ENCODE results near the gene RMI2. TPM values are rescaled to one million over a fixed set of nuclear protein-coding genes. Genes with fewer than 3 reads are reported as not detected.

RMI2 gene
- total RNA-seq, 6 experiments from 2014 or later = 0.37 to 2.9 (median 1.0) TPM

DNA sequence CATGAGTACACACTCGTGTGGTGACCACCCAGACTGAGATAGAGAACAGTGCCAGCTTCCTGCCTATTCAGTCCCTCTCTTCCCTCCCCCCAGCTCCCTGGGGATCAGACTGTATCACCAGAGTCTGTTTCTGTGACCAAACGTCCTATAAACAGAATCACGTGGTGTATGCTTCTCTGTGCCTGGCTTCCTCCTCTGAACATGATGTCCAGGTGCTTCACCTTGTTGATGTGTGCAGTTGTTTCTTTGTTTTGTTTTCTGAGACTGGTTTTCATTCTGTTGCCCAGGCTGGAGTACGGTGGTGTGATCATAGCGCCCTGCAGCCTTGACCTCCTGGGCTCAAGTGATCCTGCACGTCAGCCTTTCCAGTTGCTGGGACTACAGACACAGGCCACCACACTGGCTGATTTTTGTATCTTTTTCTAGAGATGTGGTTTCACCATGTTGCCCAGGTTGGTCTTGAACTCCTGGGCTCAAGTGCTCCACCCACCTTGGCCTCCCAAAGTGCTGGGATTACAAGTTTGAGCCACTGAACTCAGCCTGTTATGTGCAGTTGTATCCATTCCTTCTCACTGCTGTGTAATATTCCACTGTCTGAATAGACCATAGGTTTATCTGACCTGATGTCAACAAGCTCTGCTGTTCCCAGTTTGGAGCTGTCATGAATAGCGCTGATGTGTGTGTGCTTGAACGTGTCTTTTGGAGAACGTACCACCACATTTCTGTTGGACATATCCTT lies 35.2 kb upstream of the RMI2 start:
- Histone ChIP-seq H3K36me3 (no peaks in the 10 kb centered on the region), H3K27ac (no peak overlapping the region), H3K4me3 (no peak overlapping the region), H3K4me1 (peaks cover 0 to 15% (median 0%) of the 10 kb centered on the region in 4 donors), H3K9me3 (no peaks in the 10 kb centered on the region), H3K27me3 (no peaks in the 10 kb centered on the region)
- TF ChIP-seq, protein P1, sequence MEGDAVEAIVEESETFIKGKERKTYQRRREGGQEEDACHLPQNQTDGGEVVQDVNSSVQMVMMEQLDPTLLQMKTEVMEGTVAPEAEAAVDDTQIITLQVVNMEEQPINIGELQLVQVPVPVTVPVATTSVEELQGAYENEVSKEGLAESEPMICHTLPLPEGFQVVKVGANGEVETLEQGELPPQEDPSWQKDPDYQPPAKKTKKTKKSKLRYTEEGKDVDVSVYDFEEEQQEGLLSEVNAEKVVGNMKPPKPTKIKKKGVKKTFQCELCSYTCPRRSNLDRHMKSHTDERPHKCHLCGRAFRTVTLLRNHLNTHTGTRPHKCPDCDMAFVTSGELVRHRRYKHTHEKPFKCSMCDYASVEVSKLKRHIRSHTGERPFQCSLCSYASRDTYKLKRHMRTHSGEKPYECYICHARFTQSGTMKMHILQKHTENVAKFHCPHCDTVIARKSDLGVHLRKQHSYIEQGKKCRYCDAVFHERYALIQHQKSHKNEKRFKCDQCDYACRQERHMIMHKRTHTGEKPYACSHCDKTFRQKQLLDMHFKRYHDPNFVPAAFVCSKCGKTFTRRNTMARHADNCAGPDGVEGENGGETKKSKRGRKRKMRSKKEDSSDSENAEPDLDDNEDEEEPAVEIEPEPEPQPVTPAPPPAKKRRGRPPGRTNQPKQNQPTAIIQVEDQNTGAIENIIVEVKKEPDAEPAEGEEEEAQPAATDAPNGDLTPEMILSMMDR (IDR thresholded peaks at IDR 0.05) = no peak
- TF ChIP-seq POLR2A (IDR thresholded peaks at IDR 0.05) = no peak
- DNase-seq = no peak
- intact Hi-C loops (cut with DNase I) = no loop called here
- peak; percentile 11 to 37 (median 23) for ATAC-seq
- 54% methylated on average over 8 of the region's 9 CpGs for WGBS (ENCODE audit: insufficient coverage, low coverage, low lambda C conversion rate, missing lambda C conversion rate)

DNA sequence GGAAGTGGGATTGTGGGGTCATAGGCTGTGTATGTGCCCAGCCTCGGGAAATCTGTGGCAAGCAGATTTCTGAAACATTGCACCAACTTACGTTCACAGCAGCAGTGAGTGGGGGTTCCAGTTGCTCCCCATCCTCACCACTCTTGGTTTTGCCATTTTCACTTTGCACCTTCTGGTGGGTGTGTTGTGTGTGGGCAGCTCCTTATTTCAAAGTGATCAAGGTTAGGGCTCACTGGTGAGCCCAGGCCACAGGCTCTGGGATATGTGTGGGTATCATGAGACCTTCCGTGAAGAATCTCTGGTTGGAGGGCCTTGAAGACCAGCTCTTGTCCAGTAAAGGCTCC lies 34.7 kb upstream of the RMI2 start:
- Histone ChIP-seq H3K4me1 (peaks cover 0 to 15% (median 0%) of the 10 kb centered on the region in 4 donors), H3K27ac (no peak overlapping the region), H3K9me3 (no peaks in the 10 kb centered on the region), H3K27me3 (no peaks in the 10 kb centered on the region), H3K36me3 (no peaks in the 10 kb centered on the region), H3K4me3 (no peak overlapping the region)
- no peak for ATAC-seq
- no peak for TF ChIP-seq POLR2A (IDR thresholded peaks at IDR 0.05)
- TF ChIP-seq, protein P1 (IDR thresholded peaks at IDR 0.05) = no peak
- intact Hi-C loops (cut with DNase I) = no loop called here
- DNase-seq = no peak
- 75% methylated on average over 2 of the region's 3 CpGs for WGBS (ENCODE audit: insufficient coverage, low coverage, low lambda C conversion rate, missing lambda C conversion rate)

GRCh38 chr16:11310997-11311561 lies 34.2 kb upstream of the RMI2 start:
- TF ChIP-seq POLR2A (IDR thresholded peaks at IDR 0.05) = no peak
- TF ChIP-seq, protein P1 (IDR thresholded peaks at IDR 0.05) = no peak

GRCh38 chr16:11312718-11313492 lies 32.4 kb upstream of the RMI2 start:
- Histone ChIP-seq H3K4me1 (peaks cover 0 to 5% (median 0%) of the 10 kb centered on the region in 4 donors), H3K27ac (no peak overlapping the region), H3K4me3 (no peak overlapping the region), H3K36me3 (no peaks in the 10 kb centered on the region), H3K27me3 (no peaks in the 10 kb centered on the region), H3K9me3 (no peaks in the 10 kb centered on the region)
- DNase-seq (no peak), ATAC-seq (peak; percentile 45 to 60 (median 53))
- TF ChIP-seq POLR2A (IDR thresholded peaks at IDR 0.05) = no peak
- TF ChIP-seq, protein P1 (IDR thresholded peaks at IDR 0.05) = no peak
- intact Hi-C loops (cut with DNase I) = no loop called here
- WGBS (ENCODE audit: insufficient coverage, low coverage, low lambda C conversion rate, missing lambda C conversion rate) = 78% methylated on average over 8 of the region's 8 CpGs

More at GRCh38 chr16:11310997-11311561, 34.2 kb upstream of the RMI2 start:
- ATAC-seq (no peak), DNase-seq (no peak)
- intact Hi-C loops (cut with DNase I) = no loop called here
- 58% methylated on average over 9 of the region's 10 CpGs for WGBS (ENCODE audit: insufficient coverage, low coverage, low lambda C conversion rate, missing lambda C conversion rate)
- no peak overlapping the region for H3K4me3 ChIP-seq
- H3K36me3 ChIP-seq = no peaks in the 10 kb centered on the region
- H3K9me3 ChIP-seq = no peaks in the 10 kb centered on the region
- peaks cover 0 to 15% (median 0%) of the 10 kb centered on the region in 4 donors for H3K4me1 ChIP-seq
- H3K27me3 ChIP-seq = no peaks in the 10 kb centered on the region
- H3K27ac ChIP-seq = no peak overlapping the region
